ENCODE measurements around the gene TRIM47. TPM values are rescaled to one million over a fixed set of nuclear protein-coding genes. Genes with fewer than 3 reads are reported as not detected.

TRIM47 gene
- total RNA-seq, 2 donors from 2014 or later = 33.7 to 71.5 TPM

- DNase-seq = no peak
- no peaks in the 10 kb centered on the region for H3K36me3 ChIP-seq
Measured at GRCh38 chr17:75837899-75838298, 40.5 kb downstream of the TRIM47 start.

GRCh38 chr17:75836605-75837004 lies 41.8 kb downstream of the TRIM47 start:
- Histone ChIP-seq H3K27me3 (no peaks in the 10 kb centered on the region), H3K4me1 (no peaks in the 10 kb centered on the region), H3K4me3 (no peak overlapping the region), H3K36me3 (no peaks in the 10 kb centered on the region), H3K27ac (no peak overlapping the region), H3K9me3 (no peaks in the 10 kb centered on the region), H3K9ac (ENCODE audit: low read depth in 2 of 2, low read length in 2 of 2) (no peak overlapping the region)
- TF ChIP-seq CTCF (IDR thresholded peaks at IDR 0.05) = no peak
- DNase-seq = no peak
- intact Hi-C loops (cut with DNase I) = no loop called here

More at GRCh38 chr17:75837899-75838298, 40.5 kb downstream of the TRIM47 start:
- H3K4me3 ChIP-seq = no peak overlapping the region
- H3K9me3 ChIP-seq = no peaks in the 10 kb centered on the region
- TF ChIP-seq CTCF (IDR thresholded peaks at IDR 0.05) = no peak
- no peaks in the 10 kb centered on the region for H3K27me3 ChIP-seq
- intact Hi-C loops (cut with DNase I) = no loop called here
- H3K27ac ChIP-seq = no peak overlapping the region
- no peak overlapping the region for H3K9ac ChIP-seq (ENCODE audit: low read depth in 2 of 2, low read length in 2 of 2)
- no peaks in the 10 kb centered on the region for H3K4me1 ChIP-seq

- intact Hi-C loops (cut with DNase I) = no loop called here
- H3K4me3 ChIP-seq = no peak overlapping the region
- no peaks in the 10 kb centered on the region for H3K36me3 ChIP-seq
- H3K4me1 ChIP-seq = no peaks in the 10 kb centered on the region
- H3K9me3 ChIP-seq = no peaks in the 10 kb centered on the region
- no peak for TF ChIP-seq CTCF (IDR thresholded peaks at IDR 0.05)
- H3K27me3 ChIP-seq = no peaks in the 10 kb centered on the region
- no peak for DNase-seq
- H3K27ac ChIP-seq = no peak overlapping the region
- no peak overlapping the region for H3K9ac ChIP-seq (ENCODE audit: low read depth in 2 of 2, low read length in 2 of 2)
Measured at GRCh38 chr17:75835654-75835987, 42.8 kb downstream of the TRIM47 start.

GRCh38 chr17:75834928-75835653 lies 43.3 kb downstream of the TRIM47 start:
- no peak overlapping the region for H3K9ac ChIP-seq (ENCODE audit: low read depth in 2 of 2, low read length in 2 of 2)
- H3K36me3 ChIP-seq = no peaks in the 10 kb centered on the region
- H3K27ac ChIP-seq = no peak overlapping the region
- intact Hi-C loops (cut with DNase I) = no loop called here
- TF ChIP-seq CTCF (IDR thresholded peaks at IDR 0.05) = no peak
- no peak overlapping the region for H3K4me3 ChIP-seq
- H3K9me3 ChIP-seq = no peaks in the 10 kb centered on the region
- H3K27me3 ChIP-seq = no peaks in the 10 kb centered on the region
- no peaks in the 10 kb centered on the region for H3K4me1 ChIP-seq
- no peak for DNase-seq

GRCh38 chr17:75834279-75834920 lies 44.0 kb downstream of the TRIM47 start:
- TF ChIP-seq CTCF (IDR thresholded peaks at IDR 0.05) = no peak

More at GRCh38 chr17:75834279-75834920, 44.0 kb downstream of the TRIM47 start:
- H3K36me3 ChIP-seq = no peaks in the 10 kb centered on the region
- intact Hi-C loops (cut with DNase I) = no loop called here
- no peak overlapping the region for H3K9ac ChIP-seq (ENCODE audit: low read depth in 2 of 2, low read length in 2 of 2)
- no peak for DNase-seq
- H3K9me3 ChIP-seq = no peaks in the 10 kb centered on the region
- no peaks in the 10 kb centered on the region for H3K27me3 ChIP-seq
- no peak overlapping the region for H3K4me3 ChIP-seq
- H3K27ac ChIP-seq = no peak overlapping the region
- H3K4me1 ChIP-seq = no peaks in the 10 kb centered on the region

Data from colonic mucosa (tissue), 4 donors.